PC-9 (cell line): Measurements from ENCODE around the gene F13A1. TPM values are rescaled to one million over a fixed set of nuclear protein-coding genes. Genes with fewer than 3 reads are reported as not detected.

Experiments
- BruUV-seq: library from RNA; stranded (reverse); fragments of 400-500 nt; replicated peaks from 2 replicates; lab custom pipeline; 2021; lab: Mats Ljungman, UMichigan
- CTCF ChIA-PET: fragments of 300-600 bp; sonication (Branson Sonifier 250); formaldehyde crosslinking; loops from one replicate; lab custom pipeline; 2022; ENCODE audit warnings: antibody characterized with exemption; lab: Charles Lee
- POLR2A ChIA-PET: fragments of 300-600 bp; sonication (Branson Sonifier 250); formaldehyde crosslinking; loops from one replicate; lab custom pipeline; 2022; ENCODE audit warnings: antibody characterized with exemption; ENCODE audit not compliant: unreplicated experiment; lab: Charles Lee
- DNase-seq, 2 experiments: peaks; one replicate each; pipeline versions ENCODE4 v3.0.0 to v3.0.0-alpha.2; 2015 to 2022; ENCODE audit warnings: mixed read lengths in 1 of 2
- H2AFZ ChIP-seq: fragments of 200-600 bp; sonication (generic); 2 replicates; pipeline ENCODE4 v1.8.1; 2017; ENCODE audit warnings: antibody characterized with exemption
- H3F3A ChIP-seq: fragments of 200-600 bp; sonication (generic); 2 replicates; pipeline ENCODE4 v1.8.1; 2017; ENCODE audit warnings: antibody characterized with exemption, mild to moderate bottlenecking, low read depth; ENCODE audit not compliant: insufficient read depth
- H3K27ac ChIP-seq: fragments of 200-600 bp; sonication (generic); 2 replicates; pipeline ENCODE4 v1.6.1; 2016; ENCODE audit warnings: mixed run types
- H3K27me3 ChIP-seq: fragments of 200-600 bp; sonication (generic); 2 replicates; pipeline ENCODE4 v1.6.1; 2016; ENCODE audit warnings: low read depth, mixed run types; ENCODE audit not compliant: insufficient read depth
- H3K36me3 ChIP-seq: fragments of 200-600 bp; sonication (generic); 2 replicates; pipeline ENCODE4 v1.6.1; 2016; ENCODE audit warnings: low read depth, mixed run types
- H3K4me1 ChIP-seq: fragments of 200-600 bp; sonication (generic); replicated peaks from 2 replicates; pipeline ENCODE4 v1.6.1; 2016; ENCODE audit warnings: mixed run types; ENCODE audit not compliant: insufficient read depth
- H3K4me2 ChIP-seq: fragments of 200-600 bp; sonication (generic); 2 replicates; pipeline ENCODE4 v1.6.1; 2017; ENCODE audit warnings: mixed run types
- H3K4me3 ChIP-seq: fragments of 200-600 bp; sonication (generic); 2 replicates; pipeline ENCODE4 v1.6.1; 2016; ENCODE audit warnings: mixed run types
- H3K79me2 ChIP-seq: fragments of 200-600 bp; sonication (generic); 2 replicates; pipeline ENCODE4 v1.6.1; 2017; ENCODE audit warnings: low read depth, mixed run types
- H3K9me2 ChIP-seq: fragments of 200-600 bp; sonication (generic); 2 replicates; pipeline ENCODE4 v1.8.1; 2017; ENCODE audit warnings: mild to moderate bottlenecking; ENCODE audit not compliant: insufficient read depth
- H3K9me3 ChIP-seq: fragments of 200-600 bp; sonication (generic); 2 replicates; pipeline ENCODE4 v1.8.1; 2016; ENCODE audit warnings: low read depth; ENCODE audit not compliant: insufficient read depth
- H4K20me1 ChIP-seq: fragments of 200-600 bp; sonication (generic); 2 replicates; pipeline ENCODE4 v1.8.1; 2017; ENCODE audit not compliant: insufficient read depth
- EZH2 ChIP-seq: fragments of 200-600 bp; sonication (generic); IDR thresholded peaks from 2 replicates; pipeline ENCODE4 v1.8.0; 2017; ENCODE audit warnings: antibody characterized with exemption, low read depth
- intact Hi-C: fragments of 100-400 bp; cut with micrococcal nuclease; formaldehyde crosslinking; loops from one replicate; pipeline ENCODE4 v1.10.0; 2022; ENCODE audit not compliant: unreplicated experiment
- total RNA-seq: library from RNA; stranded (reverse); gene quantifications from 2 replicates; pipeline ENCODE4 v1.2.3, GENCODE V29; 2021
- TF ChIP-seq, protein P1 (sequence below): fragments of 200-600 bp; sonication (generic); conservative IDR thresholded peaks from 2 replicates; pipeline ENCODE4 v1.6.1; 2017; ENCODE audit warnings: mixed run types, antibody characterized with exemption, mild to moderate bottlenecking, moderate library complexity

The F13A1 gene
- total RNA-seq, 1 experiment from 2014 or later, result not detected

DNA sequence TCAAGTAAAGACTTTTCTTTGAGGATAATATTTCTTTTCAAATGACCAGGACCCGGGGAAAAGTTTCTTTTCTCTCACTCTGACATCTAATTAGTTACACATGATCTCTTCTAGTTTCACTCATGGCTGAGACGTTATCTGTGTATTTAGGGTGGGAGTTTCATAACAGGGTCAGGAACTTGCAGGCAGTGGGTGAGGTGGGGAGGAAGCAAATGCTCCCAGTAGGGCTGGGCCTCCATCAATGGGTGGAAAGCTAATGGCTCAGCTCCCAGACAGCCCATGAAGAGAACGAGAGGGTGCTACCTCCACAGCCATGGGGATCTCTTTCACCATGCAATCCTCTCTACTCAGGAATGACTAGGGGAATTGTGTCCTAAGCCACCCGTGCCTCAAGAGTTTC is 119.3 kb downstream of the F13A1 start:
- no peak overlapping the region for H3K4me3 ChIP-seq
- no TSS peak for BruUV-seq
- H3K4me2 ChIP-seq, result no peak overlapping the region
- H3K4me1 ChIP-seq, result no peaks in the 10 kb centered on the region
- H4K20me1 ChIP-seq, result no peaks in the 10 kb centered on the region
- no peak for DNase-seq
- no peaks in the 10 kb centered on the region for H3K9me2 ChIP-seq
- CTCF ChIA-PET, result no interaction called here
- H2AFZ ChIP-seq, result no peak overlapping the region
- intact Hi-C loops, result no loop called here
- POLR2A ChIA-PET, result no interaction called here
- H3K27me3 ChIP-seq, result peaks cover 4% of the 10 kb centered on the region; the same call in 1 of the 2 replicates
- TF ChIP-seq, protein P1, sequence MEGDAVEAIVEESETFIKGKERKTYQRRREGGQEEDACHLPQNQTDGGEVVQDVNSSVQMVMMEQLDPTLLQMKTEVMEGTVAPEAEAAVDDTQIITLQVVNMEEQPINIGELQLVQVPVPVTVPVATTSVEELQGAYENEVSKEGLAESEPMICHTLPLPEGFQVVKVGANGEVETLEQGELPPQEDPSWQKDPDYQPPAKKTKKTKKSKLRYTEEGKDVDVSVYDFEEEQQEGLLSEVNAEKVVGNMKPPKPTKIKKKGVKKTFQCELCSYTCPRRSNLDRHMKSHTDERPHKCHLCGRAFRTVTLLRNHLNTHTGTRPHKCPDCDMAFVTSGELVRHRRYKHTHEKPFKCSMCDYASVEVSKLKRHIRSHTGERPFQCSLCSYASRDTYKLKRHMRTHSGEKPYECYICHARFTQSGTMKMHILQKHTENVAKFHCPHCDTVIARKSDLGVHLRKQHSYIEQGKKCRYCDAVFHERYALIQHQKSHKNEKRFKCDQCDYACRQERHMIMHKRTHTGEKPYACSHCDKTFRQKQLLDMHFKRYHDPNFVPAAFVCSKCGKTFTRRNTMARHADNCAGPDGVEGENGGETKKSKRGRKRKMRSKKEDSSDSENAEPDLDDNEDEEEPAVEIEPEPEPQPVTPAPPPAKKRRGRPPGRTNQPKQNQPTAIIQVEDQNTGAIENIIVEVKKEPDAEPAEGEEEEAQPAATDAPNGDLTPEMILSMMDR, result no peak
- no peak for TF ChIP-seq EZH2
- H3K79me2 ChIP-seq, result no peaks in the 10 kb centered on the region
- no peaks in the 10 kb centered on the region for H3F3A ChIP-seq
- no peaks in the 10 kb centered on the region for H3K36me3 ChIP-seq
- H3K27ac ChIP-seq, result no peak overlapping the region
- no peaks in the 10 kb centered on the region for H3K9me3 ChIP-seq

DNA sequence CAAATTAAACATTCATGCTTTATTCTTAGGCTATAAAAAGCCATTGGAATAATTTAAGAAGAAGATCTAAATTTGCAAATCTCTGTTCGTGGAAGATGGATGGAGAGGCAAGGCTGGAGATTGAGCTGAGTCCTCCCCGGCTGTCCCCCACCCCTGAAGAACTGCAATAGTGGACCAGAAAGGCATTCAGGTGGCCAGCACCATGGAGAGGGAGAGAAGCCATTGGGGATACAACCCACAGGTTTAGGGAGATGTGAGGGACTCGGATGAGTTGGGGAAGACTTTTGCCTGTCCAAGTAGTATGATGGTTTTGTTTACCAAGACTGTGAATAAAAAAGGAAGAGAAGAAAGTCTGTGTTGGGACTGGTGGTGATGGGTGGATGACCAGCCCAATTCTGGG is 120.8 kb downstream of the F13A1 start:
- Histone ChIP-seq H3K27ac (no peak overlapping the region), H3K4me2 (no peak overlapping the region), H3K9me3 (no peaks in the 10 kb centered on the region), H3K79me2 (no peaks in the 10 kb centered on the region), H3K4me3 (no peak overlapping the region), H3K9me2 (no peaks in the 10 kb centered on the region), H3K36me3 (no peaks in the 10 kb centered on the region), H3K27me3 (peaks cover 4% of the 10 kb centered on the region; the same call in 1 of the 2 replicates), H2AFZ (no peak overlapping the region), H3K4me1 (no peaks in the 10 kb centered on the region), H4K20me1 (no peaks in the 10 kb centered on the region), H3F3A (no peaks in the 10 kb centered on the region)
- TF ChIP-seq, protein P1, result no peak
- no peak for TF ChIP-seq EZH2
- no peak for DNase-seq
- POLR2A ChIA-PET, result no interaction called here
- BruUV-seq, result no TSS peak
- intact Hi-C loops, result no loop called here
- CTCF ChIA-PET, result interaction anchor here (0.7 kb wide), 1 partner anchor 1347 kb away, joined by 6 read pairs; no protein-coding TSS in a partner anchor

DNA sequence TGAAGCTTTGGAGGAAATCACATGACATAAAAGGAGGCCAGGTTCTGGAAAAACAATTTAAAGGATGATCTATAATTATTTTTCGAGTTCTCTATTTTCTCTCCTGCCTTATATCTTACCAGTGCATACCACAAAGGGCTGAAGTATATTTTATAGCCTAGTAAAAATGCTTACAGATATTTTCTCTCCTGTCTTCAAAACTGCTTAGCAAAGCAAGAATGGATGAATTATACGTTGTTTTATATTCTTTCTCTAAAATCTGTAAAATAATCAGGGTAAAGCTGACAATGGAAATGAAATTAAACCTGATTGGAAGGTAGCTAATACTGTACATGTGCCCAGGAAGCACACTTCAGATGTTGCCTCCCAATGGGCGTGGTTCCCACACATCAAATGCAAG is 123.7 kb downstream of the F13A1 start:
- H3K4me1 ChIP-seq, result no peaks in the 10 kb centered on the region
- no peak overlapping the region for H2AFZ ChIP-seq
- DNase-seq, result no peak
- no peak overlapping the region for H3K4me2 ChIP-seq
- H4K20me1 ChIP-seq, result no peaks in the 10 kb centered on the region
- ChIA-PET POLR2A (no interaction called here), CTCF (no interaction called here)
- H3K9me3 ChIP-seq, result no peaks in the 10 kb centered on the region
- H3K4me3 ChIP-seq, result no peak overlapping the region
- no peak for TF ChIP-seq EZH2
- TF ChIP-seq, protein P1, result no peak
- H3K27ac ChIP-seq, result no peak overlapping the region
- BruUV-seq, result no TSS peak
- peaks cover 4% of the 10 kb centered on the region; the same call in 1 of the 2 replicates for H3K27me3 ChIP-seq
- no peaks in the 10 kb centered on the region for H3K79me2 ChIP-seq
- H3F3A ChIP-seq, result no peaks in the 10 kb centered on the region
- no peaks in the 10 kb centered on the region for H3K9me2 ChIP-seq
- H3K36me3 ChIP-seq, result no peaks in the 10 kb centered on the region
- intact Hi-C loops, result no loop called here
